Cardiac muscle cell (in vitro differentiated cells and primary cell): ENCODE measurements around the gene CLCN2. TPM values are rescaled to one million over a fixed set of nuclear protein-coding genes. Genes with fewer than 3 reads are reported as not detected.

Source experiments
- DNase-seq, 2 donors: peaks; one replicate each; pipeline versions ENCODE4 v3.0.0 to v3.0.0-alpha.2; 2010 to 2017; ENCODE audit warnings: low read depth in 1 of 2, low spot score in 1 of 2
- H3K27ac ChIP-seq: fragments of 200-600 bp; sonication (generic); 2 replicates; pipeline ENCODE4 v1.5.1; 2016
- H3K27me3 ChIP-seq: fragments of 200-600 bp; sonication (generic); 2 replicates; pipeline ENCODE4 v1.6.0; 2016; ENCODE audit warnings: control low read depth
- H3K36me3 ChIP-seq: fragments of 200-600 bp; sonication (generic); 2 replicates; pipeline ENCODE4 v1.5.1; 2016; ENCODE audit warnings: control low read depth
- H3K4me1 ChIP-seq: fragments of 200-600 bp; sonication (generic); 2 replicates; pipeline ENCODE4 v1.8.1; 2017; ENCODE audit warnings: low read depth, mild to moderate bottlenecking, mixed run types
- H3K4me3 ChIP-seq: fragments of 200-600 bp; sonication (generic); 2 replicates; pipeline ENCODE4 v1.5.1; 2016; ENCODE audit warnings: mild to moderate bottlenecking
- H3K9me3 ChIP-seq: fragments of 200-600 bp; sonication (generic); 2 replicates; pipeline ENCODE4 v1.5.1; 2017; ENCODE audit warnings: low read depth, mild to moderate bottlenecking, control low read depth
- CTCF ChIP-seq: IDR thresholded peaks from 2 replicates; pipeline ENCODE4 v1.5.1; 2012; ENCODE audit warnings: low read depth, mild to moderate bottlenecking, low read length
- polyA plus RNA-seq: library from polyadenylated mRNA; unstranded; fragments of >200 nt; fragmentation: Nextera tagmentation; extraction: Ambion mirVana; gene quantifications from 2 replicates; pipeline ENCODE4 v1.2.1, GENCODE V29; 2016
- total RNA-seq: library from RNA; depleted of rRNA; stranded (reverse); fragments of >200 nt; gene quantifications from 2 replicates; pipeline ENCODE4 v1.2.3, GENCODE V29; 2016

Gene CLCN2
- total and polyA plus RNA-seq, 2 experiments from 2014 or later, result 12.3 to 18.4 TPM

- TF ChIP-seq CTCF, result peak; percentile 28
- H3K4me3 ChIP-seq, result no peak overlapping the region
- no peaks in the 10 kb centered on the region for H3K4me1 ChIP-seq
- H3K27ac ChIP-seq, result no peak overlapping the region
- H3K27me3 ChIP-seq, result no peaks in the 10 kb centered on the region
- no peaks in the 10 kb centered on the region for H3K9me3 ChIP-seq
- H3K36me3 ChIP-seq, result peaks cover 72% of the 10 kb centered on the region
- DNase-seq, result peak in 1 of 2 donors; percentile 39
Measured at GRCh38 chr3:184305577-184305976, 55.8 kb downstream of the CLCN2 start.

DNA sequence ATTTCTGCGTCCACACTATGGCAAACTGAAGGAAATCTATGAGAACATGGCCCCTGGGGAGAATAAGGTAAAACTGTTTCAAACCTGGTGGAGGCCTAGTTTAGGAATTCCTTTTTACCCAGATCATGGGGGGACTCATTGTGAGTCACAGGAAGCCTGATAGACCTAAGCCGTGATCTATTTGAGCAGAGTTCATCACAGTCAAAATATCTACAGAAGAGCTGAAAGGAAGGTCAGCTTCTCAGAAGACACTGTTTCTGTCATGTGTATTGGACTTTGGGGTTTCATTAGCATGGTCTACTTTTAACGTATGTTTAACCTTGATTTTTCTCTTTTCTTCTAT, 61.1 kb downstream of the CLCN2 start:
- H3K4me1 ChIP-seq, result peaks cover 9% of the 10 kb centered on the region

GRCh38 chr3:184299488-184300377, 61.7 kb downstream of the CLCN2 start:
- H3K27me3 ChIP-seq, result no peaks in the 10 kb centered on the region
- TF ChIP-seq CTCF, result no peak
- peak overlapping the region; percentile 79 for H3K27ac ChIP-seq
- peak in 1 of 2 donors; percentile 32 for DNase-seq
- peaks cover 9% of the 10 kb centered on the region for H3K4me1 ChIP-seq
- H3K4me3 ChIP-seq, result peak overlapping the region; percentile 72
- peaks cover 42% of the 10 kb centered on the region for H3K36me3 ChIP-seq
- H3K9me3 ChIP-seq, result no peaks in the 10 kb centered on the region

More for the DNA sequence above, 61.1 kb downstream of the CLCN2 start:
- peak overlapping the region; percentile 72 for H3K4me3 ChIP-seq
- no peaks in the 10 kb centered on the region for H3K27me3 ChIP-seq
- no peak for DNase-seq
- no peak for TF ChIP-seq CTCF
- no peaks in the 10 kb centered on the region for H3K9me3 ChIP-seq
- no peak overlapping the region for H3K27ac ChIP-seq
- H3K36me3 ChIP-seq, result peaks cover 46% of the 10 kb centered on the region

DNA sequence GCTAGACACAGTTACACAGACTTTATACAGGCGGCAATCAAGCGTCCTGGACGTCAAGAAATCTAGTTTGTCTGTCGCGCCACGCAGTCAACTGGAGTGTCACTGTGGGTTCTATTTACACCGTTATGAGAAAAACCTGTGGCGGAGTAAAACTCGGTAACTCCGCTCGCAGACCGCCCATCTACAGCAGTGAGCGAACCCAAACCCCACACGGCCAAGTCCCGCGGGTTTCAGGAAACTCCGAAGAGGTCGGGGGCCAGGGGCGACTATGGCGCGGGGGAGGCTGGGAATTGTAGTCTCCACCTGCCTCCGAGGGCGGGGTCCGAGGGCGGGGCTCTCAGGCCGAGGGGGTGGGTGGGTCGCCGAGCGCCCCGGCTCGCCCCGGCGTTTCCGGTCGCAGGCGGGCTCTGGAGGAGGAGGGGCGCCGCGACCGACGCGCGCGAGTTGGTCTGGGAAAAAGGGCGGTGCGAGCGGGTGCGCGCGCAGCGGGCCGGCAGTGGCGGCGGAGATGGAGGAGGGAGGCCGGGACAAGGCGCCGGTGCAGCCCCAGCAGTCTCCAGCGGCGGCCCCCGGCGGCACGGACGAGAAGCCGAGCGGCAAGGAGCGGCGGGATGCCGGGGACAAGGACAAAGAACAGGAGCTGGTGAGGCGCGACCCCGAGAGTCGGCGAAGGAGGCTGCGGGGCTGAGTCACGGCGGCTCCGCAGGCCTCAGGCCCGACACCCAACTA, 62.5 kb downstream of the CLCN2 start, which contains the start of gene PSMD2:
PSMD2 (plus strand) TSS at position 483 of the 729 bp plus-strand sequence; CDS start at position 509, 26 bp downstream.
- Histone ChIP-seq H3K36me3 (peaks cover 35% of the 10 kb centered on the region), H3K27ac (peak within 1 kb of the TSS; percentile 86), H3K4me1 (peaks cover 9% of the 10 kb centered on the region), H3K27me3 (no peaks in the 10 kb centered on the region), H3K9me3 (no peaks in the 10 kb centered on the region), H3K4me3 (peak within 1 kb of the TSS; percentile 72)
- no peak for TF ChIP-seq CTCF
- DNase-seq, result peak; percentile 98 to 99

- Histone ChIP-seq H3K27ac (no peak overlapping the region), H3K9me3 (no peaks in the 10 kb centered on the region), H3K4me3 (no peak overlapping the region), H3K4me1 (peaks cover 9% of the 10 kb centered on the region), H3K36me3 (peaks cover 12% of the 10 kb centered on the region), H3K27me3 (no peaks in the 10 kb centered on the region)
- no peak for TF ChIP-seq CTCF
- no peak for DNase-seq
Measured at GRCh38 chr3:184296616-184297015, 64.8 kb downstream of the CLCN2 start.

Other genes with a start within 250 kb of the CLCN2 start
- gene EIF2B5, start 226.2 kb downstream of the CLCN2 start, total RNA-seq, result 38.2 and 82.1 TPM in 2 replicates
- gene EIF2B5, start 226.2 kb downstream of the CLCN2 start, polyA plus RNA-seq, result 55.7 and 57.5 TPM in 2 replicates
- 96.3 and 135 TPM in 2 replicates for gene DVL3, start 206.2 kb downstream of the CLCN2 start, total RNA-seq
- gene DVL3, start 206.2 kb downstream of the CLCN2 start, polyA plus RNA-seq, result 150 and 180 TPM in 2 replicates
- gene AP2M1, start 186.8 kb downstream of the CLCN2 start, total RNA-seq, result 399 and 408 TPM in 2 replicates
- 551 and 577 TPM in 2 replicates for gene AP2M1, start 186.8 kb downstream of the CLCN2 start, polyA plus RNA-seq
- gene ABCF3, start 175.4 kb downstream of the CLCN2 start, total RNA-seq, result 50.2 and 50.7 TPM in 2 replicates
- gene ABCF3, start 175.4 kb downstream of the CLCN2 start, polyA plus RNA-seq, result 74.4 and 78.5 TPM in 2 replicates
- 0.11 TPM in 1 of 2 replicates, not detected in the other for gene VWA5B2, start 132.0 kb downstream of the CLCN2 start, total RNA-seq
- gene VWA5B2, start 132.0 kb downstream of the CLCN2 start, polyA plus RNA-seq, result 0.40 TPM in 1 of 2 replicates, not detected in the other
- gene ALG3, start 112.6 kb downstream of the CLCN2 start, total RNA-seq, result 40.2 and 48.8 TPM in 2 replicates
- 52.4 and 69.1 TPM in 2 replicates for gene ALG3, start 112.6 kb downstream of the CLCN2 start, polyA plus RNA-seq
- 4.3 and 12.8 TPM in 2 replicates for gene EEF1AKMT4, start 111.9 kb downstream of the CLCN2 start, total RNA-seq
- 5.1 and 10.6 TPM in 2 replicates for gene EEF1AKMT4, start 111.9 kb downstream of the CLCN2 start, polyA plus RNA-seq
- not detected in 2 replicates for gene CAMK2N2, start 100.1 kb downstream of the CLCN2 start, total RNA-seq
- 0.27 TPM in 1 of 2 replicates, not detected in the other for gene CAMK2N2, start 100.1 kb downstream of the CLCN2 start, polyA plus RNA-seq
- gene ECE2, start 85.6 kb downstream of the CLCN2 start, total RNA-seq, result not detected in 2 replicates
- not detected in 2 replicates for gene ECE2, start 85.6 kb downstream of the CLCN2 start, polyA plus RNA-seq
- 314 and 456 TPM in 2 replicates for gene PSMD2, start 62.4 kb downstream of the CLCN2 start, total RNA-seq
- gene PSMD2, start 62.4 kb downstream of the CLCN2 start, polyA plus RNA-seq, result 390 and 464 TPM in 2 replicates
- 269 and 275 TPM in 2 replicates for gene EIF4G1, start 47.0 kb downstream of the CLCN2 start, total RNA-seq
- gene EIF4G1, start 47.0 kb downstream of the CLCN2 start, polyA plus RNA-seq, result 166 and 184 TPM in 2 replicates
- gene FAM131A, start 24.0 kb downstream of the CLCN2 start, total RNA-seq, result 22.1 and 34.3 TPM in 2 replicates
- 9.6 and 16.0 TPM in 2 replicates for gene FAM131A, start 24.0 kb downstream of the CLCN2 start, polyA plus RNA-seq
- gene POLR2H, start 105 bp upstream of the CLCN2 start, total RNA-seq, result 112 and 122 TPM in 2 replicates
- gene POLR2H, start 105 bp upstream of the CLCN2 start, polyA plus RNA-seq, result 96.2 and 107 TPM in 2 replicates
- gene THPO, start 16.6 kb upstream of the CLCN2 start, total RNA-seq, result 3.0 and 3.1 TPM in 2 replicates
- gene THPO, start 16.6 kb upstream of the CLCN2 start, polyA plus RNA-seq, result 3.1 and 3.5 TPM in 2 replicates
- gene CHRD, start 18.4 kb upstream of the CLCN2 start, total RNA-seq, result 16.0 and 33.0 TPM in 2 replicates
- gene CHRD, start 18.4 kb upstream of the CLCN2 start, polyA plus RNA-seq, result 10.8 and 20.4 TPM in 2 replicates
- 132 and 170 TPM in 2 replicates for gene EPHB3, start 200.2 kb upstream of the CLCN2 start, total RNA-seq
- 142 and 206 TPM in 2 replicates for gene EPHB3, start 200.2 kb upstream of the CLCN2 start, polyA plus RNA-seq